Measurements from ENCODE around the gene PRICKLE1. TPM values are rescaled to one million over a fixed set of nuclear protein-coding genes. Genes with fewer than 3 reads are reported as not detected.

The PRICKLE1 gene
- total and polyA plus RNA-seq, 2 donors (not counting 1 experiment from before 2014, with no cell fraction given) = 6.3 to 21.6 TPM

GRCh38 chr12:42468921-42469320 lies 120.6 kb downstream of the PRICKLE1 start:
- Histone ChIP-seq H3K9ac (ENCODE audit: low read length) (peak overlapping the region; percentile 48), H2AFZ (ENCODE audit: insufficient read depth, low read depth, low read length, poor library complexity, severe bottlenecking) (peak overlapping the region; percentile 20), H3K4me1 (ENCODE audit: control insufficient read depth in 2 of 2, insufficient read depth in 2 of 2, low read length in 2 of 2) (peaks cover 64 to 71% of the 10 kb centered on the region in 2 donors), H3K4me2 (replicated peaks; ENCODE audit: low read depth, low read length, poor library complexity, severe bottlenecking) (peak overlapping the region; percentile 71), H3K27me3 (replicated peaks in 1 of 4; ENCODE audit: control extremely low read depth in 1 of 4, control insufficient read depth in 3 of 4, insufficient read depth in 4 of 4, low read length in 3 of 4) (no peaks in the 10 kb centered on the region), H3K27ac (ENCODE audit: low read length in 2 of 2) (peak overlapping the region; percentile 80 to 87), H3K9me3 (ENCODE audit: control extremely low read depth in 1 of 3, control insufficient read depth in 2 of 3, insufficient read depth in 1 of 3, low read length in 2 of 3) (no peaks in the 10 kb centered on the region), H4K20me1 (ENCODE audit: control insufficient read depth, insufficient read depth, low read length, poor library complexity, severe bottlenecking) (no peaks in the 10 kb centered on the region), H3K4me3 (ENCODE audit: control extremely low read depth in 1 of 5, extremely low read depth in 1 of 5, insufficient read depth in 1 of 5, low read depth in 2 of 5, low read length in 4 of 5) (peak overlapping the region; percentile 23 to 45 (median 33)), H3K79me2 (ENCODE audit: control insufficient read depth, insufficient read depth, low read length) (peaks cover 63% of the 10 kb centered on the region), H3K36me3 (replicated peaks in 1 of 2; ENCODE audit: control extremely low read depth in 1 of 2, control insufficient read depth in 1 of 2, extremely low read depth in 1 of 2, insufficient read depth in 2 of 2, low read length in 1 of 2) (peaks cover 2 to 40% of the 10 kb centered on the region in 2 experiments)
- ATAC-seq (ENCODE audit: low read depth) (peak; percentile 2), DNase-seq (no peak)
- Mint-ChIP-seq H3K4me1 (peaks cover 72% of the 10 kb centered on the region), H3K27ac (peak overlapping the region; percentile 93), H3K4me3 (peak overlapping the region; percentile 81), H3K27me3 (no peaks in the 10 kb centered on the region), H3K9me3 (ENCODE audit: insufficient read depth) (no peaks in the 10 kb centered on the region)
- CTCF ChIA-PET = interaction anchor here (0.9 to 8.0 kb wide), 9 partner anchors 13 to 101 kb away, joined by 3 to 111 read pairs (median 4); no protein-coding TSS in a partner anchor
- intact Hi-C loops (cut with micrococcal nuclease) = loop anchor here (1.0 to 10.0 kb wide), 9 partner anchors 14 to 1288 kb away; partner anchors contain the start of genes GXYLT1, IRAK4, PPHLN1 and PUS7L
- TF ChIP-seq EZH2 (IDR thresholded peaks at IDR 0.05; ENCODE audit: borderline replicate concordance, insufficient read depth, low read depth, low read length, poor library complexity, severe bottlenecking) (no peak), CTCF (IDR thresholded peaks at IDR 0.05) (no peak)
- POLR2A ChIA-PET = interaction anchor here (0.7 to 2.7 kb wide), 6 partner anchors 10 to 95 kb away, joined by 3 to 39 read pairs (median 6); no protein-coding TSS in a partner anchor
- 0% methylated on average over 1 of the region's 3 CpGs for WGBS (ENCODE audit: insufficient coverage)

- Histone ChIP-seq H3K4me2 (replicated peaks; ENCODE audit: low read depth, low read length, poor library complexity, severe bottlenecking) (peak overlapping the region; percentile 71), H3K36me3 (replicated peaks in 1 of 2; ENCODE audit: control extremely low read depth in 1 of 2, control insufficient read depth in 1 of 2, extremely low read depth in 1 of 2, insufficient read depth in 2 of 2, low read length in 1 of 2) (peaks cover 2 to 45% of the 10 kb centered on the region in 2 experiments), H3K9ac (ENCODE audit: low read length) (peak overlapping the region; percentile 48), H3K9me3 (ENCODE audit: control extremely low read depth in 1 of 3, control insufficient read depth in 2 of 3, insufficient read depth in 1 of 3, low read length in 2 of 3) (no peaks in the 10 kb centered on the region), H3K4me1 (ENCODE audit: control insufficient read depth in 2 of 2, insufficient read depth in 2 of 2, low read length in 2 of 2) (peaks cover 59 to 66% of the 10 kb centered on the region in 2 donors), H3K4me3 (ENCODE audit: control extremely low read depth in 1 of 5, extremely low read depth in 1 of 5, insufficient read depth in 1 of 5, low read depth in 2 of 5, low read length in 4 of 5) (peak overlapping the region; percentile 0 to 45 (median 33)), H3K27me3 (replicated peaks in 1 of 4; ENCODE audit: control extremely low read depth in 1 of 4, control insufficient read depth in 3 of 4, insufficient read depth in 4 of 4, low read length in 3 of 4) (no peaks in the 10 kb centered on the region), H3K79me2 (ENCODE audit: control insufficient read depth, insufficient read depth, low read length) (peaks cover 63% of the 10 kb centered on the region), H2AFZ (ENCODE audit: insufficient read depth, low read depth, low read length, poor library complexity, severe bottlenecking) (peak overlapping the region; percentile 20), H4K20me1 (ENCODE audit: control insufficient read depth, insufficient read depth, low read length, poor library complexity, severe bottlenecking) (no peaks in the 10 kb centered on the region), H3K27ac (ENCODE audit: low read length in 2 of 2) (peak overlapping the region; percentile 80 to 87)
- H3K9me3 Mint-ChIP-seq (ENCODE audit: insufficient read depth) = no peaks in the 10 kb centered on the region
- WGBS (ENCODE audit: insufficient coverage) = 4% methylated on average over 3 of the region's 9 CpGs
- ChIA-PET CTCF (interaction anchor here (0.9 to 8.0 kb wide), 8 partner anchors 13 to 101 kb away, joined by 3 to 111 read pairs (median 5); no protein-coding TSS in a partner anchor), POLR2A (interaction anchor here (0.7 to 2.7 kb wide), 3 partner anchors 9 to 15 kb away, joined by 3 to 39 read pairs (median 4); no protein-coding TSS in a partner anchor)
- H3K4me3 Mint-ChIP-seq = peak overlapping the region; percentile 81
- H3K4me1 Mint-ChIP-seq = peaks cover 70% of the 10 kb centered on the region
- ATAC-seq (ENCODE audit: low read depth) = no peak
- DNase-seq = peak; percentile 52
- no peak for TF ChIP-seq CTCF (IDR thresholded peaks at IDR 0.05)
- no peak for TF ChIP-seq EZH2 (IDR thresholded peaks at IDR 0.05; ENCODE audit: borderline replicate concordance, insufficient read depth, low read depth, low read length, poor library complexity, severe bottlenecking)
- H3K27me3 Mint-ChIP-seq = no peaks in the 10 kb centered on the region
- intact Hi-C loops (cut with micrococcal nuclease) = loop anchor here (2.0 to 10.0 kb wide), 8 partner anchors 14 to 1289 kb away; partner anchors contain the start of genes GXYLT1, IRAK4, PPHLN1 and PUS7L
- H3K27ac Mint-ChIP-seq = peak overlapping the region; percentile 93
Measured at GRCh38 chr12:42468341-42468821, 121.2 kb downstream of the PRICKLE1 start.
